IMR-90 (cell line): ENCODE results near the gene PKIG. TPM values are rescaled to one million over a fixed set of nuclear protein-coding genes. Genes with fewer than 3 reads are reported as not detected.

Source experiments
- ATAC-seq: fragments of 200-7000 bp; cut with Tn5 transposase; 2 replicates; pipeline ENCODE4 v1.9.1; 2020; ENCODE audit warnings: low read depth, mild to moderate bottlenecking, moderate library complexity
- BruUV-seq: library from RNA; stranded (reverse); fragments of 400-500 nt; replicated peaks from 2 replicates; lab custom pipeline; 2021; lab: Mats Ljungman, UMichigan
- CTCF ChIA-PET: fragments of 300-600 bp; formaldehyde crosslinking; extraction: SDS; loops from one replicate; lab custom pipeline; 2021; ENCODE audit warnings: antibody characterized with exemption; lab: Yijun Ruan, JAX
- POLR2A ChIA-PET: fragments of 300-600 bp; sonication (Branson Sonifier 250); formaldehyde crosslinking; loops from one replicate; lab custom pipeline; 2022; ENCODE audit warnings: antibody characterized with exemption; ENCODE audit not compliant: unreplicated experiment; lab: Charles Lee
- DNase-seq: peaks from one replicate; pipeline ENCODE4 v3.0.0; 2013
- H2AFZ ChIP-seq: replicated peaks from 2 replicates; pipeline ENCODE3; 2013; ENCODE audit warnings: low read length, mild to moderate bottlenecking; ENCODE audit not compliant: poor library complexity
- H2AK5ac ChIP-seq: 2 replicates; pipeline ENCODE4 v1.6.1; 2013; ENCODE audit warnings: low read depth, low read length, inconsistent platforms
- H2AK9ac ChIP-seq: replicated peaks from 2 replicates; pipeline ENCODE3; 2013; ENCODE audit warnings: mild to moderate bottlenecking, low read depth, low read length, moderate library complexity; ENCODE audit not compliant: poor library complexity
- H2BK120ac ChIP-seq: 2 replicates; pipeline ENCODE4 v1.6.1; 2013; ENCODE audit warnings: low read depth, low read length, inconsistent platforms
- H2BK15ac ChIP-seq: 3 replicates; pipeline ENCODE4 v1.6.1; 2013; ENCODE audit warnings: low read depth, low read length, inconsistent platforms
- H2BK20ac ChIP-seq: 2 replicates; pipeline ENCODE4 v1.6.1; 2013; ENCODE audit warnings: low read depth, mild to moderate bottlenecking, inconsistent platforms, low read length, moderate library complexity
- H2BK5ac ChIP-seq: 2 replicates; pipeline ENCODE4 v1.6.1; 2013; ENCODE audit warnings: mild to moderate bottlenecking, low read depth, low read length, inconsistent platforms; ENCODE audit not compliant: poor library complexity, severe bottlenecking
- H3K14ac ChIP-seq: replicated peaks from 2 replicates; pipeline ENCODE4 v1.6.1; 2013; ENCODE audit warnings: low read depth, low read length, inconsistent platforms
- H3K18ac ChIP-seq: 2 replicates; pipeline ENCODE4 v1.6.1; 2013; ENCODE audit warnings: low read depth, low read length, control low read depth
- H3K23ac ChIP-seq: 2 replicates; pipeline ENCODE4 v1.6.1; 2013; ENCODE audit warnings: low read depth, low read length, inconsistent platforms
- H3K27ac ChIP-seq: 2 replicates; pipeline ENCODE4 v1.5.1; 2013; ENCODE audit warnings: mild to moderate bottlenecking, control low read depth, low read length; ENCODE audit not compliant: insufficient read depth
- H3K27me3 ChIP-seq: 2 replicates; pipeline ENCODE4 v1.6.1; 2013; ENCODE audit warnings: low read length; ENCODE audit not compliant: control insufficient read depth, insufficient read depth
- H3K36me3 ChIP-seq: 2 replicates; pipeline ENCODE4 v1.6.1; 2013; ENCODE audit warnings: low read length, mixed read lengths; ENCODE audit not compliant: control insufficient read depth, insufficient read depth
- H3K4ac ChIP-seq: 2 replicates; pipeline ENCODE4 v1.6.1; 2013; ENCODE audit warnings: low read depth, low read length, inconsistent platforms
- H3K4me1 ChIP-seq: 2 replicates; pipeline ENCODE4 v1.6.1; 2013; ENCODE audit warnings: low read length, mixed read lengths; ENCODE audit not compliant: control insufficient read depth, insufficient read depth
- H3K4me2 ChIP-seq: 2 replicates; pipeline ENCODE4 v1.6.1; 2013; ENCODE audit warnings: low read depth, mild to moderate bottlenecking, control low read depth, low read length, moderate library complexity
- H3K4me3 ChIP-seq: 2 replicates; pipeline ENCODE4 v1.5.1; 2013; ENCODE audit warnings: low read depth, mild to moderate bottlenecking, control low read depth, low read length, moderate library complexity; ENCODE audit not compliant: insufficient read depth
- H3K56ac ChIP-seq: 2 replicates; pipeline ENCODE4 v1.6.1; 2013; ENCODE audit warnings: low read length, inconsistent platforms; ENCODE audit not compliant: insufficient read depth; ENCODE audit errors: extremely low read depth
- H3K79me1 ChIP-seq, 2 experiments: 2 replicates each; pipeline ENCODE4 v1.6.1; 2013; ENCODE audit warnings: low read length in 2 of 2, inconsistent platforms in 1 of 2, low read depth in 1 of 2
- H3K9ac ChIP-seq: 2 replicates; pipeline ENCODE4 v1.6.1; 2013; ENCODE audit warnings: low read depth, low read length, control low read depth
- H3K9me1 ChIP-seq: 2 replicates; pipeline ENCODE4 v1.6.1; 2013; ENCODE audit warnings: low read length, inconsistent platforms; ENCODE audit not compliant: insufficient read depth
- H3K9me3 ChIP-seq: 2 replicates; pipeline ENCODE4 v1.6.1; 2013; ENCODE audit warnings: low read length; ENCODE audit not compliant: control insufficient read depth, insufficient read depth
- H4K20me1 ChIP-seq: 2 replicates; pipeline ENCODE4 v1.6.1; 2013; ENCODE audit warnings: low read length, inconsistent platforms; ENCODE audit not compliant: insufficient read depth
- H4K5ac ChIP-seq: 2 replicates; pipeline ENCODE4 v1.6.1; 2013; ENCODE audit warnings: mild to moderate bottlenecking, low read depth, low read length, control low read depth
- H4K8ac ChIP-seq, 2 experiments: 2 replicates each; pipeline ENCODE4 v1.6.1; 2013; ENCODE audit warnings: low read depth in 2 of 2, low read length in 2 of 2, control low read depth in 1 of 2, inconsistent platforms in 1 of 2
- H4K91ac ChIP-seq: 2 replicates; pipeline ENCODE4 v1.6.1; 2013; ENCODE audit warnings: low read depth, low read length, inconsistent platforms; ENCODE audit not compliant: insufficient read depth
- BHLHE40 ChIP-seq: fragments of 150-350 bp; IDR thresholded peaks from 2 replicates; pipeline ENCODE4 v1.6.1; 2016; ENCODE audit warnings: mild to moderate bottlenecking, low read depth, low read length
- CEBPB ChIP-seq: IDR thresholded peaks from 2 replicates; pipeline ENCODE4 v1.6.1; 2012; ENCODE audit warnings: low read depth, low read length, improper control_type of control experiment
- CHD1 ChIP-seq: IDR thresholded peaks from 2 replicates; pipeline ENCODE4 v1.6.1; 2012; ENCODE audit warnings: low read depth, low read length, improper control_type of control experiment
- ELK1 ChIP-seq: fragments of 150-350 bp; IDR thresholded peaks from 2 replicates; pipeline ENCODE4 v1.6.1; 2016; ENCODE audit warnings: low read depth, mild to moderate bottlenecking, low read length, moderate library complexity, borderline replicate concordance
- MAFK ChIP-seq: IDR thresholded peaks from 2 replicates; pipeline ENCODE4 v1.6.1; 2012; ENCODE audit warnings: low read depth, low read length, improper control_type of control experiment
- MAZ ChIP-seq: IDR thresholded peaks from 2 replicates; pipeline ENCODE4 v1.6.1; 2012; ENCODE audit warnings: low read depth, mild to moderate bottlenecking, low read length, improper control_type of control experiment, moderate library complexity, borderline replicate concordance
- MXI1 ChIP-seq: IDR thresholded peaks from 2 replicates; pipeline ENCODE4 v1.6.1; 2012; ENCODE audit warnings: low read depth, mild to moderate bottlenecking, low read length, moderate library complexity, borderline replicate concordance
- NFE2L2 ChIP-seq: fragments of 150-350 bp; IDR thresholded peaks from 2 replicates; pipeline ENCODE4 v1.6.1; 2016; ENCODE audit warnings: low read depth, mild to moderate bottlenecking, low read length
- POLR2A ChIP-seq: IDR thresholded peaks from 2 replicates; pipeline ENCODE4 v1.6.1; 2012; ENCODE audit warnings: mild to moderate bottlenecking, low read depth, low read length
- RCOR1 ChIP-seq: IDR thresholded peaks from 2 replicates; pipeline ENCODE4 v1.6.1; 2012; ENCODE audit warnings: mild to moderate bottlenecking, low read length, improper control_type of control experiment; ENCODE audit not compliant: insufficient replicate concordance
- SMC3 ChIP-seq: fragments of 150-350 bp; IDR thresholded peaks from 2 replicates; pipeline ENCODE4 v1.6.1; 2016; ENCODE audit warnings: low read depth, mild to moderate bottlenecking, antibody characterized with exemption, low read length, moderate library complexity
- WGBS, 2 experiments: methylation state at CpG; one replicate each; pipeline versions ENCODE4 v1.1.5 to v1.1.7; 2013; ENCODE audit warnings: missing lambda C conversion rate in 2 of 2; ENCODE audit not compliant: insufficient read length in 1 of 2; ENCODE audit errors: extremely low coverage in 2 of 2; 5-methylcytosine and 5-hydroxymethylcytosine counted together
- dilution Hi-C: fragments of 300-500 bp; cut with HindIII; formaldehyde crosslinking; loops from one replicate; pipeline ENCODE4 v1.14.3; 2018; ENCODE audit warnings: low sequenced_read_pairs; ENCODE audit not compliant: unreplicated experiment
- in situ Hi-C: fragments of 300-500 bp; cut with MboI; formaldehyde crosslinking; loops from 3 replicates; pipeline ENCODE4 v1.14.3; 2019; ENCODE audit warnings: low sequenced_read_pairs, inconsistent platforms, mixed read lengths
- intact Hi-C: fragments of 100-400 bp; cut with micrococcal nuclease; formaldehyde crosslinking; loops from 2 replicates; pipeline ENCODE4 v1.10.0; 2022
- polyA plus RNA-seq, 3 experiments: library from polyadenylated mRNA; depleted of rRNA; stranded (reverse); fragments of >200 nt; gene quantifications; 2 replicates each; pipeline ENCODE4 v1.2.3, GENCODE V29; 2012; ENCODE audit warnings: low replicate concordance in 1 of 3
- total RNA-seq: library from RNA; depleted of rRNA; stranded (reverse); fragments of >200 nt; gene quantifications from 2 replicates; pipeline ENCODE4 v1.2.3, GENCODE V29; 2012

Gene PKIG
- total and polyA plus RNA-seq, 2 of the 4 experiments (the other 2 are of a cell fraction) = 78.3 to 89.6 TPM

DNA sequence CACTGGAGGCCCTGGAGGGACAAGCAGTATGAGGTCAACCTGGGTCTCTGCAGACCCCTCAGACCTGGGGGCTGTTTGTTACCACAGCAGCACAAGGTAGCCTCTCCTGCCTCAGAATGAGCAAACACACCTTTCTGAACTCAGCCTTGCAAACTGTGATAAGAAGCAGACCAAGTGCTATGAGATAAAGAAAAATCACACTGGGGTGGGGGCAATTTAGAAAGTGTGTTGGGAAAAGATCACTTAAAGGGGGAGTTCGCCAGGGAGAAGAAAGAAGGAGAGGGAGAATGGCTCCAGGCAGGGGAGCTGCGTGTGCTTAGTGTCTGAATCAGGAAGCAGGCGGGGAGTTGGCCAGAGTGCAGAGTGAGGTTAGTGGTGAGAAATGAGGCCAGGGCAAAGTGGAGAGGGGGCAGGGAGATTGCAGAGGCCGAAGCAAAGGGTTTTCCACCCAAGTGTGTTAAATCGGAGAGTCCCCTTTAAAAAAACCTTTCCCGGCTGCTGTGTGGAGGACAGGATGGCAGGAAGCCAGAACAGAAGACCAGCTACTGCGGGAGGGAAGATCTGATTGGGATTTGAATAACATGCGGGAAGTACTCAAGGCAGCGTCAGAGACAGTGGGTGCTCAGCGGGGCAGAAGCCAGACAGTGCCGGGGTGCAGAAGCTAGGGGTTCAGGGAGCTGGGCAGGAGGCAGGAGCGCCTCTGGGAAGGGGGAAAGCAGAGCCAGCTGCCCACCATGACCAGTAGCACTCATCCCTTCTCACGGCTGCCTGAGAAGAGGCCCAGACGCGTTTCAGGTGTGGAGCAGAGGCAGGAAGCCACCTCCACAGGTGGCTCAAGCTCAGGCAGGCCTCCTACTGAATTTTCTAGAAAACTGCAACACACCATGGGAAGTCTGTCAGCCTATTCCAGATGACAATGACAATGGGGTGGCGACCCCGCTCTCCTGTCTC is 60.1 kb downstream of the PKIG start:
- peaks cover 4% of the 10 kb centered on the region for H3K9me3 ChIP-seq
- in situ Hi-C loops (no loop called here), intact Hi-C loops (no loop called here), dilution Hi-C loops (no loop called here)
- H3K4me3 ChIP-seq = no peak overlapping the region
- H4K20me1 ChIP-seq = no peaks in the 10 kb centered on the region
- H3K9ac ChIP-seq = peak overlapping the region; percentile 15
- ChIA-PET CTCF (no interaction called here), POLR2A (interaction anchor here (0.6 kb wide), 1 partner anchor 119 kb away, joined by 3 read pairs; no protein-coding TSS in a partner anchor)
- DNase-seq (peak; percentile 82), ATAC-seq (peak; percentile 80)
- peak overlapping the region; percentile 76; the same call in 1 of the 2 replicates for H2AK5ac ChIP-seq
- peak overlapping the region; percentile 85 for H2AFZ ChIP-seq
- no peaks in the 10 kb centered on the region for H3K36me3 ChIP-seq
- H2AK9ac ChIP-seq = peak overlapping the region; percentile 73
- peak overlapping the region; percentile 80 for H2BK120ac ChIP-seq
- BruUV-seq = no TSS peak
- H4K5ac ChIP-seq = peak overlapping the region; percentile 80
- TF ChIP-seq CEBPB (no peak), SMC3 (no peak), CHD1 (0 out of 2 replicates have a peak, but pooled peaks have one; percentile 6), NFE2L2 (no peak), MXI1 (no peak), RCOR1 (no peak), MAFK (no peak), MAZ (peak; percentile 56), POLR2A (no peak), ELK1 (no peak), BHLHE40 (no peak)
- no peaks in the 10 kb centered on the region for H3K27me3 ChIP-seq
- H2BK5ac ChIP-seq = peak overlapping the region; percentile 41
- H3K4me1 ChIP-seq = peaks cover 28% of the 10 kb centered on the region
- H2BK20ac ChIP-seq = peak overlapping the region; percentile 86
- peak overlapping the region; percentile 69 to 86 for H4K8ac ChIP-seq
- H3K79me1 ChIP-seq = peaks cover 3 to 11% of the 10 kb centered on the region in 2 experiments; a peak in 2 of 4 replicates
- H3K4me2 ChIP-seq = peak overlapping the region; percentile 28
- WGBS, 2 experiments = 20% methylated on average over 1 of the region's 17 CpGs; no CpG with 5 or more reads in 1 of the 2 experiments
- no peak overlapping the region for H3K56ac ChIP-seq
- H2BK15ac ChIP-seq = peak overlapping the region; percentile 97; the same call in 2 of the 3 replicates
- H3K4ac ChIP-seq = peak overlapping the region; percentile 69
- peak overlapping the region; percentile 25 for H3K18ac ChIP-seq
- H3K9me1 ChIP-seq = peaks cover 16% of the 10 kb centered on the region; the same call in 1 of the 2 replicates
- peak overlapping the region; percentile 73; the same call in 1 of the 2 replicates for H4K91ac ChIP-seq
- H3K27ac ChIP-seq = peak overlapping the region; percentile 15
- H3K14ac ChIP-seq = peak overlapping the region; percentile 70
- H3K23ac ChIP-seq = peak overlapping the region; percentile 79
